ENCODE measurements around the gene GPM6B. TPM values are rescaled to one million over a fixed set of nuclear protein-coding genes. Genes with fewer than 3 reads are reported as not detected.
A peak's percentile ranks its signal among the peaks of the same experiment; 100 is the strongest.

Gene GPM6B
- total and polyA plus RNA-seq, 4 experiments from 2014 or later = 0.39 to 1.4 TPM; not detected in 2

DNA sequence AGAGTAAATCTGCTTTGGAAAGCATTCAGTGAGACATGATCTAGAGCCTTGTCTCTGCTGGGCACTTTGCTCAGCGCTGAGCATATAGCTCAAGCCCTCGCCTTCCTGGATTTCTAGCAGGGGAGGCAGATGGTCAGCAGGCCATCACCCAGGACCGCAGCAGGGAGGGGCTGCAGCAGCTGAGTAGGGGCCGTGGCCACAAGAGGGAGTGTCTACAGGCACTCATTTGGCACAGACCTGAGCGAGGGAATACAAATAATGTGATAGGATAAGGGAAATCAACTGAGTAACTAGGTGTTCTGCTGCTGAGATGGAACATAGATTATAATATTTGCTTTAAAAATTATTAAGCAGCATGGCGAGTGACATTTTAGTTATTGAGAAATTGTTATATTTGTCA lies 52.1 kb downstream of the GPM6B start:
- ChIA-PET CTCF (ENCODE audit: partially characterized antibody) (no interaction called here), POLR2A (ENCODE audit: partially characterized antibody) (no interaction called here)
- Histone ChIP-seq H3K27ac (ENCODE audit: low read depth, low read length) (no peak overlapping the region), H3K27me3 (ENCODE audit: insufficient read depth, low read length) (no peaks in the 10 kb centered on the region), H3K4me1 (ENCODE audit: insufficient read depth, low read length) (no peaks in the 10 kb centered on the region), H3K36me3 (ENCODE audit: insufficient read depth, low read length) (peaks cover 57% of the 10 kb centered on the region), H3K4me3 (ENCODE audit: low read length in 2 of 2) (no peak overlapping the region), H3K9me3 (ENCODE audit: control insufficient read depth in 1 of 2, low read length in 2 of 2) (no peaks in the 10 kb centered on the region)
- Mint-ChIP-seq H3K9me3 (no peaks in the 10 kb centered on the region), H3K27ac (peak overlapping the region in 1 of 7 donors; percentile 53), H3K4me3 (no peak overlapping the region), H3K4me1 (peaks cover 0 to 5% (median under 1%) of the 10 kb centered on the region in 4 donors), H3K36me3 (peaks cover 64 to 70% of the 10 kb centered on the region in 2 donors), H3K27me3 (no peaks in the 10 kb centered on the region)
- no peak for DNase-seq
- intact Hi-C loops (cut with micrococcal nuclease) = no loop called here

DNA sequence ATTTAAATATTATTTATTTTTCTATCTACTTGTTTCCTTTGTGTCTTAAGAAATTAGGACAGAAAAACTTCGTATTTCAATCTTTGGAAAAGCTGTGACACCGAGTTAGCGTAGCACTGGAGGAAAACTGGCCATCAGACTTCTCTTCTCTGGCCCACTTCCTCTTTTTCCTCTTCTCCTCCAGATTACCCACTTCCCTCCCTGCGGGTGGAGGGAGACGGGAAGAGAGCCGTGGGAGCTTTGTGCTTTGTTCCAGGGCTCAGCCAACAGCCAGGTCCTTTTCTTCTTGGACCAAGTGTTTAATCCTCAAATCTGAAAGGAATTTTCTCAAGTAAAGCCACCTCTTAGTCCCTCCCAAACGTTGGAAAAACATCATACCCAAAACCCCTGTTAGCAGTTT lies 52.6 kb downstream of the GPM6B start:
- no peaks in the 10 kb centered on the region for H3K27me3 ChIP-seq (ENCODE audit: insufficient read depth, low read length)
- no peaks in the 10 kb centered on the region for H3K9me3 Mint-ChIP-seq
- H3K4me1 Mint-ChIP-seq = peaks cover 0 to 4% (median under 1%) of the 10 kb centered on the region in 4 donors
- H3K4me3 ChIP-seq (ENCODE audit: low read length in 2 of 2) = no peak overlapping the region
- no peaks in the 10 kb centered on the region for H3K27me3 Mint-ChIP-seq
- H3K36me3 ChIP-seq (ENCODE audit: insufficient read depth, low read length) = peaks cover 52% of the 10 kb centered on the region
- no peaks in the 10 kb centered on the region for H3K9me3 ChIP-seq (ENCODE audit: control insufficient read depth in 1 of 2, low read length in 2 of 2)
- ChIA-PET POLR2A (ENCODE audit: partially characterized antibody) (no interaction called here), CTCF (ENCODE audit: partially characterized antibody) (no interaction called here)
- H3K4me3 Mint-ChIP-seq = no peak overlapping the region
- H3K27ac ChIP-seq (ENCODE audit: low read depth, low read length) = no peak overlapping the region
- no peaks in the 10 kb centered on the region for H3K4me1 ChIP-seq (ENCODE audit: insufficient read depth, low read length)
- no peak overlapping the region for H3K27ac Mint-ChIP-seq
- H3K36me3 Mint-ChIP-seq = peaks cover 62 to 66% of the 10 kb centered on the region in 2 donors
- no peak for DNase-seq
- intact Hi-C loops (cut with micrococcal nuclease) = no loop called here

DNA sequence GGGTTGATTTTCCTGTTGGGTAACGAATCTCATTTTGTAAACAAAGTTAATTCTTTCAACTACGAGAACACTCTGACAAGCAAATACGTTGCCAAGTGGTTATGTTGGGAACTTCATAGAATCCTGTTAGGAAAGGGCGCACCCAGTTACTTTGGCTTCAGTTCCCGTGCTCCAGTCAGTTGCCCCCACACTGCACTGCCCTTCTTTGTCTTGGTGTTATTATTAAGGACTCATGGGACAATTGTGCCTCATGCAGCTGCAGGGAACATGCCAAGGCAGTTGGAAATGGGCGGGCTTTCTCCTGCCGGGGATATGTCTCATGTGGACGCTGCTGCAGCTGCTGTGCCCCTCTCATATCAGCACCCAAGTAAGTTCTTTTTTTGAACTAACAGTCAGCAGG lies 53.4 kb downstream of the GPM6B start:
- CTCF ChIA-PET (ENCODE audit: partially characterized antibody) = no interaction called here
- Mint-ChIP-seq H3K9me3 (no peaks in the 10 kb centered on the region), H3K4me1 (peaks cover 0 to 5% (median 0%) of the 10 kb centered on the region in 4 donors), H3K4me3 (no peak overlapping the region), H3K27me3 (no peaks in the 10 kb centered on the region), H3K27ac (peak overlapping the region in 1 of 7 donors; percentile 12), H3K36me3 (peaks cover 62% of the 10 kb centered on the region in 2 donors)
- Histone ChIP-seq H3K4me1 (ENCODE audit: insufficient read depth, low read length) (no peaks in the 10 kb centered on the region), H3K27me3 (ENCODE audit: insufficient read depth, low read length) (no peaks in the 10 kb centered on the region), H3K36me3 (ENCODE audit: insufficient read depth, low read length) (peaks cover 56% of the 10 kb centered on the region), H3K4me3 (ENCODE audit: low read length in 2 of 2) (no peak overlapping the region), H3K9me3 (ENCODE audit: control insufficient read depth in 1 of 2, low read length in 2 of 2) (no peaks in the 10 kb centered on the region), H3K27ac (ENCODE audit: low read depth, low read length) (no peak overlapping the region)
- intact Hi-C loops (cut with micrococcal nuclease) = no loop called here
- POLR2A ChIA-PET (ENCODE audit: partially characterized antibody) = no interaction called here
- no peak for DNase-seq

DNA sequence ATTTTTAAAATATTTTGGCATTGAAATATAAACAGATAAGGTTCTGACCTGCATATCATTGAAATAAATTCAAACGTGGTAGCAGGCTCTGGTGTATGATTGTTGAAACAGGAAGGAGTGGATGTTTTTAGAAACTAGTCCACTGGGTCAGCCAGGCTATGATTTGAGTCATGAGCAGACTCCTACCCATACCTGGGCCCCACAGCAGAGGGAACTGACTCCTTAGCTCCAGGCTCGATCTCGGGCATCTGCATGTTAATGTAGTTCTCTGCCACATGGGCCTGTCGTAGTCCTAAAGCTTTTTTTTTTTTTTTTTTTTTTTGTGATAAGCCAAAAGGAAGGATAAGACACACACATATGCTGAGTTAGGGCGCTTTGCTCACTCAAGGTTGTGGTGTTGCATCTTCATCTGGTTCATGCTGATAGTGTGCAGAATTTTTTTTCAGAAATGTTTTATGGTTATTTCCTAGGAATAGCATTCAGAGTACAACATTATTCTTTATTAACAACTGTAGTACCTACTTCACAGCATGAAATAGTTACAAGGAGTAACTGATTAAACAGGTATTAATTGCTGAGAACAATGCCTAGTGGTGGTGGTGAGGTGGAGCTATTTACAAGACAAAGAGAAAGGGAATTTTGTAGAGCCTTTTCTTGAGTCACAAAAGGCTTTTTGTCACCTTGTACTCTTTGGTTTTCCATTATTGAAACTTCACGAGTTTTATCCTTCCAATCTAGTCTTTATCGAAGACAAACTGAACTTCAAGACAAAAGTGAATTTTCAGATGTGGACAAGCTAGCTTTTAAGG lies 55.1 kb downstream of the GPM6B start:
- no peaks in the 10 kb centered on the region for H3K27me3 ChIP-seq (ENCODE audit: insufficient read depth, low read length)
- DNase-seq = no peak
- no peaks in the 10 kb centered on the region for H3K27me3 Mint-ChIP-seq
- no peak overlapping the region for H3K27ac ChIP-seq (ENCODE audit: low read depth, low read length)
- H3K4me3 ChIP-seq (ENCODE audit: low read length in 2 of 2) = no peak overlapping the region
- ChIA-PET CTCF (ENCODE audit: partially characterized antibody) (interaction anchor here (0.6 to 2.4 kb wide), 3 partner anchors 12 to 860 kb away, joined by 3 to 7 read pairs (median 3); no protein-coding TSS in a partner anchor), POLR2A (ENCODE audit: partially characterized antibody) (no interaction called here)
- peak overlapping the region in 1 of 7 donors; percentile 29 for H3K27ac Mint-ChIP-seq
- H3K36me3 Mint-ChIP-seq = peaks cover 58 to 59% of the 10 kb centered on the region in 2 donors
- no peaks in the 10 kb centered on the region for H3K9me3 Mint-ChIP-seq
- H3K4me1 Mint-ChIP-seq = peaks cover 0 to 5% (median 0%) of the 10 kb centered on the region in 4 donors
- peaks cover 69% of the 10 kb centered on the region for H3K36me3 ChIP-seq (ENCODE audit: insufficient read depth, low read length)
- no peaks in the 10 kb centered on the region for H3K4me1 ChIP-seq (ENCODE audit: insufficient read depth, low read length)
- intact Hi-C loops (cut with micrococcal nuclease) = no loop called here
- no peak overlapping the region for H3K4me3 Mint-ChIP-seq
- H3K9me3 ChIP-seq (ENCODE audit: control insufficient read depth in 1 of 2, low read length in 2 of 2) = no peaks in the 10 kb centered on the region

DNA sequence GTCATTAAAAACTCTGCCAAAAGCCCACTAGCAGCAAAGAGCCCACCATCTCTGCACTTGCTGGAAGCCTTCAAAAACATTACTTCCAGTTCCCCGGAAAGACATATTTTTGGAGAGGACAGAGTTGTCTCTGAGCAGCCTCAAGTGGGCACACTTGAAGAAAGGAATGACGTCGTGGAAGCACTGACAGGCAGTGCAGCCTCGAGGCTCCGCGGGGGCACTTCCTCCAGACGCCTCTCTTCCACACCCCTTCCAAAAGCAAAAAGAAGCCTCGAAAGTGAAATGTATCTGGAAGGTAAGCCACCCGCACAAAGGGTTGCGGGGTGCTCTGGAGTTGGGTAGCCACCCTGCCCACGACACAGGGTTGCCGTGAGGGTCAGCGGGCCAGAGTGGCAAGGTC lies 56.5 kb downstream of the GPM6B start:
- peaks cover 0 to 8% (median 2%) of the 10 kb centered on the region in 4 donors for H3K4me1 Mint-ChIP-seq
- Histone ChIP-seq H3K9me3 (ENCODE audit: control insufficient read depth in 1 of 2, low read length in 2 of 2) (no peaks in the 10 kb centered on the region), H3K4me3 (ENCODE audit: low read length in 2 of 2) (no peak overlapping the region), H3K27me3 (ENCODE audit: insufficient read depth, low read length) (no peaks in the 10 kb centered on the region), H3K36me3 (ENCODE audit: insufficient read depth, low read length) (peaks cover 63% of the 10 kb centered on the region), H3K4me1 (ENCODE audit: insufficient read depth, low read length) (peaks cover 2% of the 10 kb centered on the region), H3K27ac (ENCODE audit: low read depth, low read length) (no peak overlapping the region)
- no peak for DNase-seq
- H3K27me3 Mint-ChIP-seq = no peaks in the 10 kb centered on the region
- ChIA-PET POLR2A (ENCODE audit: partially characterized antibody) (no interaction called here), CTCF (ENCODE audit: partially characterized antibody) (interaction anchor here (2.4 kb wide), 1 partner anchor 10 kb away, joined by 7 read pairs; no protein-coding TSS in a partner anchor)
- no peaks in the 10 kb centered on the region for H3K9me3 Mint-ChIP-seq
- intact Hi-C loops (cut with micrococcal nuclease) = no loop called here
- H3K36me3 Mint-ChIP-seq = peaks cover 46 to 52% of the 10 kb centered on the region in 2 donors
- no peak overlapping the region for H3K4me3 Mint-ChIP-seq
- H3K27ac Mint-ChIP-seq = no peak overlapping the region

DNA sequence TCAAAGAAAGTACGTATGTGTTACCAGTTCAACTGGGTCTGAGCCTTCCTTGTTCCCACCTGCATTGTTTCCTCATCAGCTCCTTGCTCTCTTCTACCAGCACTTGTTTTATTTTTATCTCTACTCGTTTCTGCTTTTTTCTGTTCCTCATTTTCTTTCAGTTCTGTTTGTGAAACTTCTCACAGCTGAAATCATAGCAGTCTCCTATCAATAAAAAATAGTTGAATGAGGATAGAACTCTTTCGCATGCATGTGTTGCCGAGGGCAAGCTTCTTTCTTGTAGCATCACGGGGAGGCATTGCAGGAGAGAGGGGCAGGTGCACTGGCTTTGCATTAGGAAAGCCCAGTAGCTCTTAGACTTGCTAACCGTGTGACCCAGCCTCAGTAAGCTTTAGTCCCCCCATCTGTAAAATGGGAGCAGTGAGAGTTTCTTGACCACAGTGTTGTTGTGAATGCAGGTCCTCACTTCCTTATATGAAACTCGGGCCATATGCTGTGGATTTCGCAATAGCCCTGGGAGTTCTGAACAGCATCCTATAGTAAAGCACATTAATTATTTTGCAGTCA lies 57.7 kb downstream of the GPM6B start:
- Histone ChIP-seq H3K27me3 (ENCODE audit: insufficient read depth, low read length) (no peaks in the 10 kb centered on the region), H3K36me3 (ENCODE audit: insufficient read depth, low read length) (peaks cover 51% of the 10 kb centered on the region), H3K4me1 (ENCODE audit: insufficient read depth, low read length) (peaks cover 12% of the 10 kb centered on the region), H3K27ac (ENCODE audit: low read depth, low read length) (no peak overlapping the region), H3K9me3 (ENCODE audit: control insufficient read depth in 1 of 2, low read length in 2 of 2) (no peaks in the 10 kb centered on the region), H3K4me3 (ENCODE audit: low read length in 2 of 2) (no peak overlapping the region)
- ChIA-PET POLR2A (ENCODE audit: partially characterized antibody) (no interaction called here), CTCF (ENCODE audit: partially characterized antibody) (no interaction called here)
- Mint-ChIP-seq H3K36me3 (peaks cover 49 to 54% of the 10 kb centered on the region in 2 donors), H3K27ac (peak overlapping the region in 4 of 7 donors; percentile 25 to 64 (median 44)), H3K27me3 (no peaks in the 10 kb centered on the region), H3K9me3 (no peaks in the 10 kb centered on the region), H3K4me1 (peaks cover 4 to 14% (median 9%) of the 10 kb centered on the region in 4 donors), H3K4me3 (no peak overlapping the region)
- no peak for DNase-seq
- intact Hi-C loops (cut with micrococcal nuclease) = no loop called here

DNA sequence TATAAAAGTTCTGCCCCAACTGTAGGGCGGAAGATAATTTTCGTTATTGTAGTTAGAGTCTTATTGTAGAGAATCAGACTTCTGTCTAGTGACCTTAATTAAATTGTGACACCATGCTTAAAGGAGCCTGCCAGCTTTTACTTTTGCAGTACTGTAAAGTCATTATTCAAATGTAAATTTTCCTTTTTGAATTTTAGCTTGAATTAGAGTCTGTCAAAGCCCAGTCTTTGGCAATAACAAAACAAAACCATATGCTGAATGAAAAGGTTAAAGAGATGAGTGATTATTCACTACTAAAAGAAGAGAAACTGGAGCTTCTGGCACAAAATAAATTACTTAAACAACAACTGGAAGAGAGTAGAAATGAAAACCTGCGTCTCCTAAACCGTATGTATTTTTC lies 60.5 kb downstream of the GPM6B start:
- H3K27ac ChIP-seq (ENCODE audit: low read depth, low read length) = no peak overlapping the region
- no peaks in the 10 kb centered on the region for H3K27me3 ChIP-seq (ENCODE audit: insufficient read depth, low read length)
- no peak overlapping the region for H3K4me3 Mint-ChIP-seq
- no peaks in the 10 kb centered on the region for H3K27me3 Mint-ChIP-seq
- no peaks in the 10 kb centered on the region for H3K9me3 ChIP-seq (ENCODE audit: control insufficient read depth in 1 of 2, low read length in 2 of 2)
- peak overlapping the region in 1 of 7 donors; percentile 46 for H3K27ac Mint-ChIP-seq
- H3K36me3 ChIP-seq (ENCODE audit: insufficient read depth, low read length) = peaks cover 44% of the 10 kb centered on the region
- peaks cover 8 to 19% (median 17%) of the 10 kb centered on the region in 4 donors for H3K4me1 Mint-ChIP-seq
- ChIA-PET CTCF (ENCODE audit: partially characterized antibody) (interaction anchor here (1.6 to 1.7 kb wide), 2 partner anchors 9 to 250 kb away, joined by 3 to 4 read pairs; no protein-coding TSS in a partner anchor), POLR2A (ENCODE audit: partially characterized antibody) (no interaction called here)
- H3K9me3 Mint-ChIP-seq = no peaks in the 10 kb centered on the region
- peaks cover 12% of the 10 kb centered on the region for H3K4me1 ChIP-seq (ENCODE audit: insufficient read depth, low read length)
- intact Hi-C loops (cut with micrococcal nuclease) = no loop called here
- no peak overlapping the region for H3K4me3 ChIP-seq (ENCODE audit: low read length in 2 of 2)
- DNase-seq = no peak
- H3K36me3 Mint-ChIP-seq = peaks cover 53 to 58% of the 10 kb centered on the region in 2 donors

Measured in CD4-positive, alpha-beta memory T cell (primary cell).